ENCODE measurements around the gene FOXF2. TPM values are rescaled to one million over a fixed set of nuclear protein-coding genes. Genes with fewer than 3 reads are reported as not detected.
A peak's percentile ranks its signal among the peaks of the same experiment; 100 is the strongest.

Gene FOXF2
- total RNA-seq, 1 experiment from 2014 or later = not detected

GRCh38 chr6:1405221-1405620 is 15.8 kb downstream of the FOXF2 start:
- no peak for DNase-seq (ENCODE audit: low read depth)

GRCh38 chr6:1406306-1407072 is 17.1 kb downstream of the FOXF2 start:
- DNase-seq (ENCODE audit: low read depth) = no peak

- no peak for DNase-seq (ENCODE audit: low read depth)
Measured at GRCh38 chr6:1407499-1407990, 18.2 kb downstream of the FOXF2 start.

GRCh38 chr6:1409774-1410465 is 20.5 kb downstream of the FOXF2 start:
- no peak for DNase-seq (ENCODE audit: low read depth)

- no peak for DNase-seq (ENCODE audit: low read depth)
Measured at GRCh38 chr6:1412901-1413300, 23.5 kb downstream of the FOXF2 start.

GRCh38 chr6:1415416-1416063 is 26.2 kb downstream of the FOXF2 start:
- DNase-seq (ENCODE audit: low read depth) = no peak

GRCh38 chr6:1416191-1416760 is 26.9 kb downstream of the FOXF2 start:
- DNase-seq (ENCODE audit: low read depth) = no peak

- DNase-seq (ENCODE audit: low read depth) = no peak
Measured at GRCh38 chr6:1416820-1417219, 27.4 kb downstream of the FOXF2 start.

GRCh38 chr6:1417718-1418117 is 28.3 kb downstream of the FOXF2 start:
- no peak for DNase-seq (ENCODE audit: low read depth)

- DNase-seq (ENCODE audit: low read depth) = no peak
Measured at GRCh38 chr6:1418471-1419191, 29.3 kb downstream of the FOXF2 start.

- no peak for DNase-seq (ENCODE audit: low read depth)
Measured at GRCh38 chr6:1420382-1420781, 31.0 kb downstream of the FOXF2 start.

GRCh38 chr6:1422290-1422689 is 32.9 kb downstream of the FOXF2 start:
- no peak for DNase-seq (ENCODE audit: low read depth)

- DNase-seq (ENCODE audit: low read depth) = no peak
Measured at GRCh38 chr6:1423578-1423977, 34.2 kb downstream of the FOXF2 start.

- DNase-seq (ENCODE audit: low read depth) = peak; percentile 48
Measured at GRCh38 chr6:1424306-1424927, 35.0 kb downstream of the FOXF2 start.

GRCh38 chr6:1426416-1426815 is 37.0 kb downstream of the FOXF2 start:
- DNase-seq (ENCODE audit: low read depth) = no peak

GRCh38 chr6:1435806-1436205 is 46.4 kb downstream of the FOXF2 start:
- no peak for DNase-seq (ENCODE audit: low read depth)

- DNase-seq (ENCODE audit: low read depth) = peak; percentile 65
Measured at GRCh38 chr6:1436334-1437306, 47.2 kb downstream of the FOXF2 start.

- DNase-seq (ENCODE audit: low read depth) = no peak
Measured at GRCh38 chr6:1437553-1438406, 48.4 kb downstream of the FOXF2 start.

- DNase-seq (ENCODE audit: low read depth) = no peak
Measured at GRCh38 chr6:1438471-1438881, 49.1 kb downstream of the FOXF2 start.
